GM12865 (cell line): ENCODE data around the gene SESTD1.

Experiments used
- DNase-seq: peaks from one replicate; pipeline ENCODE4 v3.0.0; 2010; ENCODE audit warnings: low read depth
- H3K4me3 ChIP-seq: 2 replicates; pipeline ENCODE4 v1.5.1; 2011; ENCODE audit warnings: mild to moderate bottlenecking, low read depth, low read length, control low read depth
- CTCF ChIP-seq: IDR thresholded peaks from 2 replicates; pipeline ENCODE4 v1.5.1; 2011; ENCODE audit warnings: low read length, control low read depth, low read depth, inconsistent platforms; ENCODE audit not compliant: insufficient read depth; ENCODE audit errors: missing control alignments

SESTD1 gene

GRCh38 chr2:179177694-179178093 lies 86.9 kb downstream of the SESTD1 start:
- no peak for TF ChIP-seq CTCF
- no peak overlapping the region for H3K4me3 ChIP-seq
- no peak for DNase-seq

- no peak for TF ChIP-seq CTCF
- H3K4me3 ChIP-seq, result no peak overlapping the region
- DNase-seq, result no peak
Observed at GRCh38 chr2:179174240-179174639, 90.4 kb downstream of the SESTD1 start.

GRCh38 chr2:179172894-179173293 lies 91.7 kb downstream of the SESTD1 start:
- DNase-seq, result no peak
- H3K4me3 ChIP-seq, result no peak overlapping the region
- TF ChIP-seq CTCF, result no peak

GRCh38 chr2:179171371-179171770 lies 93.3 kb downstream of the SESTD1 start:
- DNase-seq, result no peak
- no peak for TF ChIP-seq CTCF
- H3K4me3 ChIP-seq, result no peak overlapping the region

- H3K4me3 ChIP-seq, result no peak overlapping the region
- no peak for TF ChIP-seq CTCF
- DNase-seq, result no peak
Observed at GRCh38 chr2:179170901-179171300, 93.7 kb downstream of the SESTD1 start.

GRCh38 chr2:179165356-179166000 lies 99.2 kb downstream of the SESTD1 start:
- no peak overlapping the region for H3K4me3 ChIP-seq
- no peak for DNase-seq
- no peak for TF ChIP-seq CTCF

- H3K4me3 ChIP-seq, result no peak overlapping the region
- TF ChIP-seq CTCF, result no peak
- no peak for DNase-seq
Observed at GRCh38 chr2:179141206-179141605, 123.4 kb downstream of the SESTD1 start.
